Stimulated activated CD4-positive, alpha-beta T cell treated with anti-CD3 and anti-CD28 coated beads, Interleukin-12 subunit alpha, Interleukin-12 subunit beta, amount 100 ng/mL, for 48 hours (primary cell): ENCODE measurements around the gene MYH11.
"Not testable (repeated sequence)": the region's sequence is repeated elsewhere in the genome, so short reads cannot be mapped to it uniquely, and the experiment has no call there.

Experiments
- DNase-seq, 3 donors: peaks; one replicate each; pipeline ENCODE4 v3.0.0-alpha.2; 2020; ENCODE audit warnings: low read depth in 2 of 3, low spot score in 1 of 3

Gene MYH11

DNA sequence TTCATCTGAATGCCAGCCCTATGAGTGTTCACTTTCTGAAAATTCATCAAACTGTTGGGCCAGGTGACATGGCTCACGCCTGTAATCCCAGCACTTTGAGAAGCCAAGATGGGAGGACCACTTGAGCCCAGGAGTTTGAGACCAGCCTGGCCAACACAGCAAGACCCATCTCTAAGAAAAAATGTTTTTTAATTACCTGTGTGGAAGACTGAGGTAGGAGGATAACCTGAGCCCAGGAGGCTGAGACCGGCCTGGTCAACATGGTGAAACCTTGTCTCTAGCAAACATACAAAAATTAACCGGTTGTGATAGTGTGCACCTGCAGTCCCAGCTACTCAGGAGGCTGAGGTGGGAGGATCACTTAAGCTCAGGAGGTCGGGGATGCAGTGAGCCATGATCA is 10.3 kb downstream of the MYH11 start:
- DNase-seq = no peak

DNA sequence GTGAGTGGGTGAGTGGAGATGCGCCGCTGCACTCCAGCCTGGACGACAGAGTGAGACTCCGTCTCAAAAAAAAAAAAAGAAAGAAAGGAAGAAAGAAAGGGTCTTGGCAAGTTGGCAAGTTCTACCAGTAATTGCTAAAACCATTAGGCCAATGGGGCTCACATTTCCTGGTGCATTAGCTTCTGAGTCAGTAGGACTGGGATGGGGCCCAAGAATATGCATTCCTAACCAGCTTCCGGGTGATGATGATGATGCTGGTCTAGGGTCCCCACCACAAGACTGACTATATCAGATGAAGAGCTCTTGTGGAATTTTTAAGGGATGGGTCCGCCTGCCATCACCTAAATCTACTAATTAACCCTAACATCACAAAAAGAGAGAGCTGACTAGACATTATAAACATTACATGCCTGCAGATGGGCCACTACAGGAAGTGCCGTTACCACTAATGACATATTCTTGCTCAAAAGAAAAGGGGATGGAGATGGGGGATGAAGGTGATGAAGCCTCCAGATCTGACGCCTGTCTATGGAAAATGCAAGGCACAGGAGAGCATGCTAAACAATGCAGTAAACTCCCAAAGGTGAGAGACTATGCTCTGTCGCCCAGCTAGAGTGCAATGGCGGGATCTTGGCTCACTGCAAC is 13.1 kb downstream of the MYH11 start:
- DNase-seq = no peak

DNA sequence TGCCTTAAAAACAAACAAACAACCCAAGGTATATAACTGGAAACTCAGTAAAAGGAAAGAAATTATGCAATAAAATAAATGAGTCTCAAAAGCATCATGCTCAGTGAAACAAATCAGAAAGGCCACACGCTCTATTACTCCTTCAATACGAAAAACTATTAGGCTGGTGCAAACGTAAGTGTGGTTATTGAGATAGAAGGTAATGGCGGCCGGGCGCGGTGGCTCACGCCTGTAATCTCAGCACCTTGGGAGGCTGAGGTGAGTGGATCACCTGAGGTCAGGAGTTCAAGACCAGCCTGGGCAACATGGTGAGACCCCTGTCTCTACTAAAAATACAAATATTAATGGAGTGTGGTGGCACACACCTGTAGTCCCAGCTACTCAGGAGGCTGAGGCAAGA is 17.6 kb downstream of the MYH11 start:
- not testable (repeated sequence) for DNase-seq

DNA sequence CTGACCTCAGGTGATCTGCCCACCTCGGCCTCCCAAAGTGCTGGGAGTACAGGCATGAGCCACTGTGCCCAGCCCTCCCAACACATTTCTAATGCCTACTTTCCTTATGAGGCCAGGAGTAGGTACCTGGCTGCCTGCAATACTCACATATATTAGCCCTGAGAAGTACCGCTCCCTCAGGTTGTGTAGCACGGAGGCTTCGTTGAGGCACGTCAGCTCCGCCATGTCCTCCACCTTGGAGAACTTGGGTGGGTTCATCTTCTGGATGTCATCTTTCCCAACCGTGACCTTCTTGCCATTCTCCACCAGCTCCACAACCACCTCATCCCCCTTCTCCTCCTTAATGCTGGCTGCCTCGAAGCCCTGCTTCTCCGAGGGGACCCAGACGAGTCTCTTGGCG is 19.1 kb downstream of the MYH11 start:
- no peak for DNase-seq

DNA sequence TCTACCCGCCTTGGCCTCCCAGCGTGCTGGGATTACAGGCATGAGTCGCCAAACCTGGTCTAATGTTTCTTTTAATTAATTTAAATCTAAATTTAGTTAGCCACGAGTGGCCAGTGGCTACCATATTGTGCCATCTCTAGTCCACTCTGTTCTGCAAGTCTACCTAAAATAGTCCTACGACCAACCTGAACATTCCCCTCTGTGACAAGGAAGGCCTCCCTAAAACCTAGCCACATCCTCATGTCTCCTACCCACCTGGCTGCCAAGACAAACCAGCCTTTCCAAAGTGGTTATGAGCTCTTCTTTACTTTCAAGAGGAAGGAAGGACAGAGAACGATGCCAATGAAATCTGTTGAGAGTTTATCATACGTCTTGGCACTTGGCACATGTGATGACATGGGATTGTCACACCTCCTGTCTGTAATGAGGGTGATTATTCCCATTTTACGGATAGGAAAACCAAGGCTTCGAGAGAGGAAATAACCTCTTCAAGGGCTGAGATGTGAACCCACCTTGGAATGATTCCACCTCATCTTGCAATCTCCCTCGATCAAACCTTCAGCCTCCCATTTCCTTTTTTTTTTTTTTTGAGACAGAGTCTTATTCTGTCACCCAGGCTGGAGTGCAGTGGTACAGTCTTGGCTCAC is 19.7 kb downstream of the MYH11 start:
- DNase-seq = no peak

DNA sequence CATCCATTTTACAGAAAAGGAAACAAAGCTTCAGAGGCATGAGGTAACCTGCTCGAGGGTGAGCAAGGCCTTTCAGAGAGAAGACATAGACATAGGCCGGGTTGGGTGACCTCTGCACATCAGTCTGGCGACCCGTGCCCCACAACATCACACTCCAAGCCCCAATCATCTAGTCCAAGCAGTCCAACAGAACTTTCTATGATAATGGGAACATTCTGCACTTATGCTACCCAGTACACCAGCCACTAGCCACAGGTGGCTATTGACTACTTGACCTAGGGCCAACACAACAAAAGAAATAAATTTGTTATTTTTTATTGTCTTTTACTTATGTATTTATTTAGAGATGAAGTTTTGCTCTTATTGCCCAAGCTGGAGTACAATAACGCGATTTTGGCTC is 20.8 kb downstream of the MYH11 start:
- DNase-seq = no peak

DNA sequence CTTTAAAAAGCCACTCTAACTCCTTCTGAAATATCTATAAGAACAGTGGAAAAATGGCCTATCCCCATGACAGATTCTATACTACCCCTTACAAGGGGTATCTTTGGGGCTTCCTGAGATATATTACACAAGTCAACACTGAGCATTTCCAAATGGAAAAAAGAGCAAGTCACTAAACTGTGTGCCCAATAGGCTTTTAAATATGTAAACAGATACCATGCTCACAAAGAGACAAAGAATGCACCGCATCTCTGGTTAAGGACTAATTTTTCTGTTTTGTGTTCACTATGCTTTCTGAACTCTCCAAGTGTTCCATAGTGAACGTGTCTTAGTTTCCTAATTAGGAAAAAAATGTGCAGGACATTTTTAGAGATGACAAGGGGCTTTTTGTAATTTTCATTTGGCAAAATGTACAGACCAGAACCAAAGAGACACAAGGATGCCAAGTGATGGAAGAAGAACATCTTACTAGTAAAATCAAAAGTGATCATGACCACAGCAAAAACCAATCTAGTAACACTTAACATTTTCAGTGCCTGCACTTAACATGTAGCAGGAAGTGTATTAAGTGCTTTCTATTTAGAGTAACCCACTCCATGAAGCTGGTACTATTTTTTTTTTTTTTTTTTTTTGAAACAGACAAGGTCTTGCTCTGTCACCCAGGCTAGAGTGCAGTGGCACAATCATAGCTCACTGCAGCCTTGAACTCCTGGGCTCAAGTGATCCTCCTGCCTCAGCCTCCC is 21.5 kb downstream of the MYH11 start:
- no peak for DNase-seq

DNA sequence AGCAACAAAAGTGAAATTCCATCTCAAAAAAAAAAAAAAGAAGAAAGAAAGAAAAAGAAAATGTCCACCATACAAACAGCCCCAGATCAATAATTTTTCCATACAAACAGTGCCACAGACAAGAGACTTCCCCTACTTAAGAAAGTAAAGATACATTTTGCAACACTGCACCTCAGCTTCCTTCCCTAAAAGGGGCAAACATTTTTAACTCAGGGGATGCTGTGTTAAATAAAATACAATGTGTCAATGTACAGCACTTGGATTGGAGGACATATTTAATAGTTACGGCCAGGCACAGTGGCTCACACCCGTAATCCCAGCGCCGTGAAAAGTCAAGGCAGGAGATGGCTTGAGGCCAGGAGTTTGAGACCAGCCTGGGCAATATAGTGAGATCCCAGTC is 22.3 kb downstream of the MYH11 start:
- no peak for DNase-seq

DNA sequence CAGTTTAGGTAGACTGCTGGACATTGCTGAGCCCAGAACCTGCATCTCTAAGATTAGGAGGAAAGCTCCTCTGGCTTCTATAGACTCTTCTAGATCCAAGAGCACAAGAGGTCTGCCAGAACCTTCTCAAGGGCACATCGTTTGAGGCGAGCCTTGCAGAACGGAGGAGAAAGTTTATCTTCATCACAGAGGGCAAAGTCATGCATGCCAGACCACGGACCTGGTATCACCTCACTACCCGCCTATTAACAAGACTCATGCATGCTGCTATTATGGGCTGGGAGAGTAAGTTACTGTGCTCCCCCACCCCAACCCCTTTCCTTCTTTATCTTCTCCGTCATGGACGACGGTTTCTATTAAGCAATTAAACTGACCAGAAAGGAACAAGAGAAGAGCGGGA is 23.3 kb downstream of the MYH11 start:
- DNase-seq = no peak

DNA sequence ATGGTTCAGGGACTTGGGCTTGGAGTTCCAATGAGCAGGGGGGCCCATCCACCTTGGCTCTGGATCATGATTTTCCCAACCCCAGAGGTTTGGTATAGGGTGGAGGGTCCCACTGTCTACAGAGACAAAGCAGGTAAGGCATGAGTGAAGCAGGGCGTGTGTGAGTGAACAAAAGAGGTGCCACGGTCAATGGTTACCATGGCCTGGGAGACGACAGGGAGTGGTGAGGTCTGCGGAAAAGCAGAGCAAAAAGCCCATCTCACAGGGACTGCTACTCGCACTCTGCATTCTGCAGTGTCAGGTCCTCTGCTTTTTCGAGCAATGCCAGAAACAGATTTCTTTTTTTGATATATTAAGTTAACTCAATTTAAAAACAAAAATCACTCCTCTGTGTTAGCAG is 24.6 kb downstream of the MYH11 start:
- no peak for DNase-seq

DNA sequence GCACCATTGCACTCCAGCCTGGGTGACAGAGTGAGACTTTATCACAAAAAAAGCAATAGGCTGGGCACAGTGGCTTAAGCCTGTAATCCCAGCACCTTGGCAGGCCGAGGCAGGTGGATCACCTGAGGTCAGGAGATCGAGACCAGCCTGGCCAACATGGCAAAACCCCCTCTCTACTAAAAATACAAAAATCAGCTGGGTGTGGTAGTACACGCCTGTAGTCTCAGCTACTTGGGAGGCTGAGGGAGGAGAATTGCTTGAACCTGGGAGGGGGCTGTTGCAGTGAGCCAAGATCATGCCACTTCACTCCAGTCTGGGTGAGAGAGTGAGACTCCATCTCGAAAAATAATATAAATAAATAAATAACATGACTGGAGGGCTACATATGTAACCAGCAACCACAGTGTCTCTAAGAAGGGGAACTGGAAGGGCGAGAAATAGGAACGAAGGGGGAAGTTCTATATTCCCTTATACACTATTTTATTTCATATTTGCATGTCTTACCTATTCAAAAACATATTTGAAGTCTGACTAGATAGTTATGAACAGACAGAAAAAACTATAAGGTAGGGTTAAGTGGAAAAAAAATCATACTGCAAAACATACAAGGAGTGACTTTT is 25.9 kb downstream of the MYH11 start:
- no peak for DNase-seq

DNA sequence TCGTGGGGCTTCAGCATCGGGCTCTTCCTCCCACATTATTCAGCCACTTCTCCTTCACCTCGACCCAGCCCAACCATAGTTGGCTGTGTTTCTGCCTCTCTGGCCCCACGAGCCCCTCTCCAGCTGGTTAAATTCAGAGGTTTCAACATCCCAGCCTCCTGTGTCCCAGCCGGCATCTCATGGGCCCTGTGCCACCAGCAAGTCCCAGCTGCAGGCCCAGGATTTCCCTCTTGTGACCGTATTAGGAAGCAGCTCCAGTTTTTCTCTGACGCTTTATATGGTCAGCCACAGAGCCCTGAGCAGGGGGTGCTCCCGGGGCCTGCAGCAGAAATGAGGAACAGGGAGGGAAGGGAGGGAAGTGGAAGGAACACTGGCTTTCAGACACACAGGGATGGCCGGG is 27.4 kb downstream of the MYH11 start:
- DNase-seq = no peak

DNA sequence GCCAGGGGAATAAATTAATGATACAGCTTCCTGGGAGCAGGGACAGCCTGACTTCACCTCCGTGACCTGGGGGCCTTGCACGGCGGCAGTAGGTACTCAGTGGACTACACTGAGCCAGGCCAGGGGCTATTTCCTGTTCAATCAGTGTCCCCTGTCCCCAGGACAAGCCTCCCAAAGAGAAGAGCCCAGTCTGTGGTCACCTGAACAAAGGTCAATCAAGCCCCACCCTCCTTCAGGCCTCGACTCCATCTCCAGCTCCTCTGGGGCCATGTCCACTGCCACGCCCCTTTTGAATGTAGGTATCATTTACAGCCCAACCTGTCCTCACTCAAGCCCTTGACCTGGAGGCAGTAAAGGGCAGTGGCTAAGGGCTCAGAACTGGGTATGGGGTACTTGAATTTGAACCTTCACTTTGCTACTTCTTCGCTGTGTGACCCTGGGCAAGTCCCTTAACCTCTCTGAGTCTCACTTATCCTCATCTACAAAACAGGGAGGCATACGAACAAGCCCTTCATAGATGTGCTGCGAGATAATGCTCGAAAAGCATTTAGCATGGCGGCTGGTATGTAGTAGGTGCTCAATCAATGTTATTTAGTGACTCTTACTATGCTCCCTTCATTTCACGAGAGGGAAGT is 29.0 kb downstream of the MYH11 start:
- DNase-seq = no peak

DNA sequence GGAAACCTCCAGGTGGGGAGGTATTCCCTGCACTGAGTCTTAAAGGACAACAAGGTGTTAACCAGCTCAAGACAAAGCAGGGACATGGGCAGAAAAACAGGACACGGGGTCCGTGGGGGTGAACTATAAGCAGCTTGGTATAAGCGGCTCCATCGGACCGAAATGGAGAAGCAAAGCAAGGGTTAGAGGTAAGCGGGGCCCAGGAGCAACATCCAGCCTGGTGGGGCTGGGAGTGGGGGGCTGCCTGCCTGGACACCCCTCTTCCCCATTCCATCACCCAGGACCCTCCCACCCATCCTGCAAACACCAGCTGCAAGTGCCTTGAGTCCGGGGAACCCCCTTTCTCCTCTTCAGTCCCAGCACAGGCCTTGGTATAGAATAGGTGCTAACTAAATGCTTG is 29.5 kb downstream of the MYH11 start:
- DNase-seq = no peak

DNA sequence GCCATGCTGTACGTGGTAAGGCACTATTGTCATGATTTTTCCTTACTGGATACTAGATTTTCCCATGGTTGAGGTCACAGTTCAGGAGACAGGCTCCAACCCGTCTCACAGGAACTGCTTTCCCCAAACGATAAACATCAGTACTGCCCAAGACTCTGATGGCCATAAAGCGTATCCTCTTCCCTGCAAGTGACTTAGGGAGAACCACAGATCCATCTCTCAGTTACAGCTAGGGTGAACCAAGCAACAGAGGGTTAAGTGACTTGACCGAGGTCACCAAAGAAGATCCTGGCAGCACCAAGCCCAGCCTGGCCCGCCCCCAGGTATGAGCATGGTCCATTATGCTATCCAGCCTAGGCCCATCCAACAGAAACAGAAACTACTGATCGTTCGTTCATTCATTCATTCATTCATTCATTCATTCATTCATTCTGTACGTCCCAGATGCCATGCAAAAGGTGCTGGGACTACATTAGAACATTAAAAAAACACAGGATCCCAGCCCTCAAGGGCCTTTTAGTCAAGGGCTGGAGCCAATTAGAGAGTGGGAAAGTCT is 31.0 kb downstream of the MYH11 start:
- DNase-seq = no peak

DNA sequence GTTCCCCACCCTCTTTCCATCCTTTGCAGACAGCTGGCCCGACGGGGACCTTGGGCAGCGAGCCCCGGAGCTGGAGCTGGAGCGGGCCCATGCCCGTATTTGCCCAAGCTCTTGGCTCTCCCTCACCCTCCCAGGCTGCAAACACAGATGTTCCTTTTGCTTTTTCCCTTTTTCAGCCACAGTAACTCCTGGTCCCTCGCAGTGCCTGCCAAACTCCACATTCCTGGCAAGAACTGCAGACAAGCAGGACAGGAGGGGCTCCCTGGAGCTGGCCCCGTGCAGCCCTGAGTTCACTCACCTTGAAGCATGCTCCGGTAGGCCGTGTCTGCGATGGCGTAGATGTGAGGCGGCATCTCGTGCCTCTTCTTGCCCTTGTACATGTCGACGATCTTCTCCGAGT is 33.9 kb downstream of the MYH11 start:
- DNase-seq = no peak

DNA sequence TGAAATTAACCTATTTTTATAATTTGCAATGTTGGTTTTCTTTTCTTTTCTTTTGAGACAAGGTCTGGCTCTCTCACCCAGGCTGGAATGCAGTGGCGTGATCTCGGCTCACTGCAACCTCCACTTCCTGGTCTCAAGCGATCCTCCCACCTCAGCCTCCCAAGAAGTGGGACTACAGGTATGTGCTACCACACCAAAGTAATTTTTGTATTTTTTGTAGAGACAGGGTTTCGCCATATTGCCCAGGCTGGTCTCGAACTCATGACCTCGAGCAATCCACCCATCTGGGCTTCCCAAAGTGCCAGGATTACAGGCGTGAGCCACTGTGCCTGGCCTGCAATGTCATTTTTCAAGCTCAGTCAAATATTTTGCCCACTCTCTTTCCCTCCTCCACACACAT is 36.0 kb downstream of the MYH11 start:
- DNase-seq = no peak

DNA sequence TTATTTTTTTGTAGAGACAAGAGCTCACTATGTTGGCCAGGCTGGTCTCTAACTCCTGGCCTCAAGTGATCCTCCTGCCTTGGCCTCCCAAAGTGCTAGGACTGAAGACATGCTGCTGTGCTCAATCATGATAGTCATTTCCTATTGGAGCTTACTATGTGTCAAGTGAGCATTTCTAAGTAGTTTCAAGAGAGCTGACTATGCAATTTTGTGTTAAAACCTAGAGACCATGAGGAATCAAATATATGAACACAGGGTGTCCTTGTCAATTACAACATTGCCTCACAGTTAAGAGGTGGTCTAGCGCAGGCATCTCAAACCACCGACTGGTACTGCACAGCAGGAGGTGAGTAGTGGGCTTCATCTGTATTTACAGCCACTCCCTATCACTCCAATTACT is 37.8 kb downstream of the MYH11 start:
- no peak for DNase-seq

DNA sequence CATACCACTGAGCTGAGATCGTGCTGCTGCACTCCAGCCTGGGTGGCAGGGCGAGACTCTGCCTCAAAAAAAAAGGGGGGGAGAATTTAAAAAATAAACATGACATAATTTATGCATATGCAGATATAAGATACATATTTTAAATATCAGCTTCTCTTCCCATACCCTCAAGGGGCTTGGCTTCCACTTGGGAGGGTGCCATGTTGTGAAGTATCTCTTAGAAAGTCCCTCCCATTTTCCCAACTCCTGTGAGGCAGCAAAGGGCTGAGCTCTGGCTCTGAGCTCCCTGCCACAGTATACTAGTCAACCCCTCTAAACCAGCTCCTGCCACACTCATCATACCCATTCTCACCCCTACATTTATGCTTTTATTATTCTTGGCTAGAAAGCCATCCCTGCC is 39.4 kb downstream of the MYH11 start:
- DNase-seq = no peak

DNA sequence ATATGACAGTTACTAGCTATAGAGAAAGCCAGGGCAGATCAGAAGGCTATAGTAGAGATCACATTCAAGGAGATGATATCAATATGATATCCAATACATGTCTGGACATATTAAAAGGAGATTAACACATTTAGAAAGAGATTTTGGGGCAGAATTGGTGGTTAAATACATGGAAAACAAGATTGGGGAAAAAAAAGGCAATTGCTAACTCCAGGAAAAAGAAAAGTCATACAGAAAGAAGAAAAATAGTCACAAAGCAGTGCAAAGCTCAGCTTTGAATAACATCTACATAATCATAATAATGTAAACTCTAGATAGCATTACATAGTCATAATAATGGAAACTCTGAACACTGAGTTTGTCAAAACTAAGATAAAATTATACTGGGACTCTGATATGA is 40.6 kb downstream of the MYH11 start:
- no peak for DNase-seq

DNA sequence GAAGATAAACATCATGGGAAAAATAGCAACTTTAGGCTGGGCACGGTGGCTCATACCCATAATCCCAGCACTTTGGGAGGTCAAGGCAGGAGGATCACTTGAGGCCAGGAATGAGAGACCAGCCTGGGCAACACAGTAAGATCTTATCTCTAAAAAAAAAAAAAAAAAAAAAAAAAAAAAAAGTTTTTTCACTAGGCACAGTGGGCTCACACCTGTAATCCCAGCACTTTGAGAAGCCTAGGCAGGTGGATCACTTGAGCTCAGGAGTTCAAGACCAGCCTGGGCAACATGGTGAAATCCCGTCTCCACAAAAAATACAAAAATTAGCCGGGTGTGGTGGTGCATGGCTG is 44.5 kb downstream of the MYH11 start:
- DNase-seq = not testable (repeated sequence)
